NK-92 treated with Interleukin-12 subunit alpha and Interleukin-12 subunit beta, amount 100 ng/mL, for 24 hours (cell line): ENCODE results near the gene RIC3.

ENCODE experiments used
- DNase-seq: peaks from one replicate; lab custom pipeline; 2025; lab: John Stamatoyannopoulos, UW

The RIC3 gene

DNA sequence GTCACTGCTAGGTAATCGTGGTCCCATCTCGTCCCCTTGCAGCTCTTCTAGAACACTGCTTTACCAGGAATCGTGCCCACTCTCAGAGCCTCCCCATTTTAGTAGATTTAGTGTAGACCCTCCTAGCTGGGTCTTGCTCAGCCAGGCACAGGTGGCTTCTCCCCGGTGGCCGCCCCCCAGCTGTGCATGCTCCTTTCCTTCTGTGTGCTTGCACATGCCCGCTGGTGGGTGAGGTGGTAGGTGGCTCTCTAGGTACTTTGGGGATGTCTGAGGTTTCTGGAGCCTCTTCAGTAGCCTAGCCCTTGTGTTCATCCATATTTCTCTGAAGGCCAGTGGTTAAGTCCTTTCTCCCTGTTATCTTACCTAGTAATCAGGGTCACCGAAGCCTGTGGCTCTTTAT is 82.3 kb downstream of the RIC3 start:
- no peak for DNase-seq

DNA sequence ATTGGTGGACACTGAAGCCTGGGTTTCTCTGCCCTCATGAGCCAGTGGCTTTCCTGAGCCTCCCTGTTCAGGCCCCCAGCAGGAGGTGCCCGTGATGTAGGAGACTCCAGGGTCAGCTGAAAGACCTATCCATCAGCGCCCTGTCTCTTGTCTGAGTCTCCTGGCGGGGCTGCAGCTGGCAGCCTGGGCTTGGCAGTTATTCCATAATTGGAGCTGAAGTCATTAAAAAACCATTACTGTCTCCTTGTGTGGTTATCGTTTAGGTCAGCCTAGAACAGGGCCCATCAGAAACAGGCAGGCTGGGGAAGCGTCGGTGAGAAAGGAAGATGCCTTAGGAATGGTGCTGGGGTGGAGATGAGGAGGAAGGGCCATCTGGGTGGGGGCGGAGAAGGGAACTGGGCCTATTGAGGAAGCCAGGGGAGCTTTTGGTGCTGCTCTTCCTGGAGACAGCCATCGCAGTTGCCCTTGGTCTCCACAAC is 82.8 kb downstream of the RIC3 start:
- DNase-seq, result no peak

DNA sequence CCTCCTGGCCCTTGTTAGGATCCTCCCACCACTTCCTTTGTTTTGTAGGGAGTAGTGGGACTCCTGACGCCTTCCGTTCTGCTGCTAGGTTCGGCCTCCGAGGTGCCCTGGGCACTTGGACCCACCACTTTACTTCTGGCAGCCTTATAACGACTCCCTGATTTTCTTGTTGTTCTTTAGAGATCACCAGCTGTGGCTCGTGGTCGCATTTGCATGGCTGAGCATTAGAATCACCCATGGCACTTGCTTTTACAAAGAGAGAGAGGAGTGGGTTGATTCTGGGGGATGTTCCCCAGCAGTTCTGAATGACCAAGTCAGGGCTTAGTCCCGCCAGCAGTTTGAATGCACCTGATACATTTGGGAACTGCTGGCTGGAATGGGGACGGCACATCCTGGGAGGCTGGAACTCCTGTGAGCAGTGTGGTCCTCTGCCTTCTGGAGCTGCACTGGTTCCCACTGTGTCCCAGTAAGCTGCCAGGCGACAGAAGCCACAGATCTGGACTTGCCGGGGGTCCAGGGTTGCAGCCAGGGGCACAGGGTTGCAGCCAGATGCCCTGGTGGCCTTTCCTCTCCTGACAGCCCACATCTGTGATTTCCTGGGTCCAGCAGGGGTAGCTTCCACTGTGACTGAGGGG is 83.7 kb downstream of the RIC3 start:
- no peak for DNase-seq

DNA sequence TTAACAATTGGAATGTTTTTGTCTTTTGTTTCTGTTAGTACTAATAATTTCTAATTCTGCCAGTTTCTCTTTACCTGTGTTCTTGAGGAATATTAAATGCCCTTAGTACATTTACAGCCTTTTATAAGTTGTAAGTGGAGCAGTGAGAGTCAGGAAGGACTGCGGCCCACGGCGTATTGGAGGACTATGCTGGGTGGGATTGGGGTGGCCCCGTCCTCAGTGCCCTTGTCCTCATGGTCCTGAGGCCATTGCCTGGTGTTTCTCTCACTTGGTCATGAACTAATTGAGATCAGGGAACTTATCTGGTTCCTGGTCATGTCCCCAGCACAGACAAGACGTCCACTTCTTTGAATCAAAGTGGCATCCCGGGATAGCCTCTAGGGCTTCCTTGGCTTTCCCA is 84.5 kb downstream of the RIC3 start:
- no peak for DNase-seq

DNA sequence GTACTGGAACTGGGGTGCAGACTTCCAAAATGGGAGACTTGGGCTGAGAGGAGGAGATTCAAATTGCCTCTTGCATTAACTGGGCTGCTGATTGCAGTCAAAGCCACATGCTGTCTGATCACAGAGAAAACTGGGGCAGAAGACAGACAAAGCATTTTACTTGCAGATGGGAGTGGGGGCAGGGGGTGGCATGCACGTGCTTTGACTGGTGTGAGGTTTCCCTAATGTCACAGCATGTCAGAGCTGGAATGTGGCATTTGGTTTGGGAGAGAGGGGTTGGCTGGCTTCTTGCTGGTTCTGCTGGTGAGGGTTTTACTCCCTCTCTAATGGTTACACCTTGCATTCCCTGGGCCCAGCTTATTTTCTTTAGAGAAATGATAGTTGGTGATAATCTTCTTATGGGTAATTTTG is 84.9 kb downstream of the RIC3 start:
- DNase-seq, result no peak

DNA sequence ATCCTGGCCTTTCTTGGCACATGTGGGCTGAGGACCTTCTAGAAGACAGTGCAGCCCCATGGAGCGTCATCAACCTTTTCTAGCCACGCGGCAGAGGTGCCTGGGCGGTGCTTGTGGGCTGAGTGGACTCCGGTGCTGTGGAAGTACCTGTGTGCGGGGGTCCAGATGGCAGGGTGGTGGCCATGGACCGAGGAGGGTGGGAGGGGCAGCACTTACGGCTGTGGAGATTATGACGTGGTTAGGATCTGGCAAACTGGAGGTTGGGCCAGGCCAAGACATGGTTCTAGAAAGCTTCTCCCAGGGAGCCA is 85.8 kb downstream of the RIC3 start:
- DNase-seq, result no peak

DNA sequence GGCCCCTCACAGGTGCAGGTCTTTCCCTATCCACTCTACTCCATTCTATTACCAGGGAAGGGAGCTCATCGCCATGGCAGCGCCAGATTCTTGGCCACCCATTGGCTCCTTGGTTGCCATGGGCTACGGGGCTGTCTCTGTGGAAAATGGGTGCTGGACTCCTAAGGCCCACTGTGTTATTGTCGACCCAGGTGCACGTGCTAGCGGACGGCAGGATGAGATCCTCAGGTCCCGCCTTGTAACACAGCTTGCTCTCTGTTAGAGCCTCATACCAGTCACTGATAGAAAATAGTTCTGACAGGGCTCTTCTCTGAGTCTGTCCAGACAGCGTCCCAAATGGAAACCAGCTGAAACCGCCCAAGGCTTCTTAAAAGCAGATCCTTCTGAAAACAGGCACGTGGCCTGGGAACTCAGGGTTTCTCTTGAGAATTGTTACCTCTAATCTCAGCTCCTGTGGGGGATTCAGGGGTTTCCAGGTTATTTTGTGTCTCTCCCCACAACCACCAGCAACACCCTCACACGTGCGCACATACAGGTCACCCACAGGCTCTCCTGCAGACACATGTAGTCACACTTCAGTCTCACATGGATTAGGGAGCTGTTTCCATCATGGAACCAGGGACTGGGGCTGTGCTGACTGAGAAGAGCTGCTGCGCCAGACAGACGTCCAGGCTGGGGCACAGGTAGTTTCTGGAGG is 86.3 kb downstream of the RIC3 start:
- DNase-seq, result no peak

DNA sequence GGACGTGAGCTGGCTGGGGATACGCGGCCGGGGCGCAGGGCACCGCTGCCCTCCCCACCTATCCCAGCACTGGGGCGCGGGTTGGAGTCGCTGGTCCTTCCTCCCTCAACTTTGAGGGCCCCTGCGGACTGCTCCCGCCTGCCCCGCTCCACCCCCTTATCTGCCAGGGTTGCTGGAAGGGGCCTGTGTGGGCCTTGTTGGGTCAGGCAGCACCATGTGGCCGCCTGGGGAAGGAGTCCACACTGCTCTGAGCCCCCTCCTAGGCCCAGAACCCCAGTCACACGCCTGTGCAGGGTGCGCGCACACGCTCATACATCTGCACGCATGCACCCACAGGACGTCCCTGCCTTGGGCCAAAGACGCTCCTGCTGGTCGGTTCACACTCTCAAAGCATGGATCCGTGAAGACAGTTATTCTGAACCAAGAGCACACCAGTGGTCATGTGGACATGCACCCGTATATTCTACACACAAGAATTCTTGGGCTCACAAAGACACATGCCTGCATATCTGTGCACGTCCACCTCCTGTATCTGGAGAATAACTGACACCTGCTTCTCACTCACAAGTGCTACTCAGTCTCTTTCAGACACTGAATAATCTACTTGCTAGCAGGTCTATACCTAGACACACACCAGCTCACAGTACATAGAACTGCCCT is 87.1 kb downstream of the RIC3 start:
- DNase-seq, result no peak

DNA sequence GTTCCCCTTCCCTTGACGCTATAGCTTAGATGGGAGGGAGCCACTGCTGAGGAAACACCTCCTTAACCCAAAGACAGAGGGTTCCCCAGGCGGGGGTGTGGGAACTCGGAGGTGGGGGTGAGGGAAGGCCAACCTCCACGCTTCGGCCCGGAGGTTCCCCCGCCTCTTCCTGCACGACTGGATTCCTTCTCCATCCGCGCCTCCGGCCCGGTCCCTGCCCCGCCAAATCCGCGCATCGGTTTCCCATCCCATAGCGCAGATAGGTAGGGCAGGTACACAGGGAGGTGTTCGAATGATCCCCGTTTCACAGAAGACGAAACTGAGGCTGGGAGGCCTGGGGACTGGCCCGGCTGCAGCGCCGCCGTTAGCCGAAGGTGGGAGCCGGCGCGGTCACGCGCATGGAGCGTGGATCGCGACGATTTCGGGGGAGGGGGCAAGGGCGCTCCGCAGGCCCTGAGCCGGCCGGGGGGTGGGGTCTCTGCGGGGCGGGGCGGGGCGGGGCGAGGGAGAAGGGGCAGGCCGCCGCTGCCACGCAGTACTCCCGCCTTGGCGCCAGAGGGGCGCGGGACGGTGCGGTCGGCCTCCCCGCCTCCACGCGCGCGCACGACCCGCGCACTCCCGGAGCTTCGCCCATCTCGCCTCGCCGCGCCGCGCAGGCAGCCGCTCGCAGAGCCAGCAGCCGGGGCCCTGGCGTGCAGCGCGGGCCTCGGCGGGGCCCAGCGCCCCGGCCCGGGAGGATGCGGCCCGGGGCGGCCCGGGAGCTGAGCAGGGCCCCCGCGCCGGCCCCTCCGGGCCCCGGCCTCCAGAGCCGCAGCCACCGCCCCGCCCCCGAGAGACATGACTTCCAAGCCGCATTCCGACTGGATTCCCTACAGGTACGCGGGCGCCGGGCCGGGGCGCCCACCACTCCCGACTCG is 87.9 kb downstream of the RIC3 start, which contains the start of gene TUB:
TSS of gene TUB (plus strand) at position 538 of the 917 bp plus-strand sequence. CDS start at position 838, 300 bp downstream.
- no peak for DNase-seq

DNA sequence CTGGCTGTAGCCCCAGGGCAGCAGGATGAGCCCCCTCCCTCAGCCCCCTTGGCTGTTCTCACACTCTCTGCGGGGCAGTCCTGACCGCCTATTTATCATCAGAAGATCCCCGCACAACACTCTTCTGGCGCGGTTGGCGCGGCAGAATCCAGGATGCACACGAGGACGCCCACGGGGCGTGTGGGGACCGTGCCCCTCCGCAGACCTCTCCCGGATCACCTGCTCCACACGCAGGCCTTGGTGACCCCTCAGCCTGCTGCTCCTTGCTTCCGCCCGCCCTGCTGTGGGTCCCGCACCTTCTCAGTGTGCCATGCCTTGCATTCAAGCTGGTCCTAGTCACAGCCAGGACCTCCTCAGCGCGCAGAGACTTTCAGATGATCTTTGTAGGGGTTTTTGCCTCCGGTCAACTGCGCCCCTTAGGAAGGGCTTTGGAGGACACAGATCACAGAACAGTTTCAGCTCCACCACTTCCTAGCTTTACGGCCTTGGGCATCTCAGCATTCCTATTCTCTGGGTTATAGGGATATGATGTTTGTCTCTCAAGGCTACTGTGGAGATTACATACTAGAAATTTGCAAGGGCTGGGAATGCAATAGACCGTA is 88.7 kb downstream of the RIC3 start:
- DNase-seq, result no peak

DNA sequence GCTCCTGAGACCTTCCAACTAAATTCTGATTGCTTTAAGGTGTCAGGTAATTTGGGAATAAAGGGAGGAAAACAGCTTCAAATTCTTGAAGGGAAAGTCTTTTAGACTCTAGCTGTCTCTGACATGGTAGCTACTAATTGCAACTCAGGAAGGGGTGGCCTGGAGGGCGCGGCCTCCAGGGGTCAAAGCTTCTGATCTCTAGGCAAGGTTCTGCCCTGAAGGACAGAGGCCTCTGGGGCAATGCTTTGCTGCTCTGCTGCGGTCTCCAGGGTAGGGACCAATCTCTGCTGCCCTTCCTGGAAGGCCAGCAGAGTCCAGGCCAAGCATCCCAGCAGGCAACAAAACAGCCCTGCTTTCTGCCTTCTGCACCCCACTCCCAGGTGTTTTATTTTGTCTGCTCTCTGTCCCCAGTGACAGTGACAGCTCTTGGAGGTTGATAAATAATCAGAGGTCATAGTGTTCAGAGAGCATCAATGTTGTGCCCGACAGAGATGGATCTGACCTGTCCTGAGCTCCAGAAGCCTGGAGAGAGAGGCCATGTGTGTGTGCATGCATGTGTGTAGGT is 89.6 kb downstream of the RIC3 start:
- no peak for DNase-seq

DNA sequence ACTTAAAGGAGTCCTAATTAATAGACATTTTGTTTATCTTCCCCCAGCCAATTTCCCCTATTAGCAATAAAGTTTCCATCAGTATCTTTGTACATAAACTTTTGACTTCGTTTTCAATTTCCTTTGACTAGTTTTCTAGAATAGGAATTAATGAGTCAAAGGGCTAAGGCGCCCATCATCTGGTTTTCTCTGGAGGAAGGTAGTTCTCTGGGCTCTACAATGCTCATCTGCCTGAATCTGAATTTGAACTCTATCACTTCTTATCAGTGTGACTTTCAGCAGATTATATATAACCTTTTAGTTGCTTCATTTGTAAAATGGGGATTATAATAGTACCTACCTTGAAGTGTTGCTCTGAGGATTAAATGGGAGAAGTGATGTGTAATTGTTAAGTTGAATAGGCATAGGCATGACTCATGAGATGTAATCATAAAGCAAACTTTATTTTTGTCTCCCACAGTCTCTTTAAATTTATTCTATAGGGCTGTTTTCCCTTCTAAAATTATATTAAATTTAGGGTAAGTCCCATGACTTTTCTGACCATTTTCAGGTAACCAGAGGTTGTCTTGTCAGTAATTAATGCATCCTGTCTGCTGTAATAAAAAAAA is 93.6 kb downstream of the RIC3 start:
- DNase-seq, result no peak

DNA sequence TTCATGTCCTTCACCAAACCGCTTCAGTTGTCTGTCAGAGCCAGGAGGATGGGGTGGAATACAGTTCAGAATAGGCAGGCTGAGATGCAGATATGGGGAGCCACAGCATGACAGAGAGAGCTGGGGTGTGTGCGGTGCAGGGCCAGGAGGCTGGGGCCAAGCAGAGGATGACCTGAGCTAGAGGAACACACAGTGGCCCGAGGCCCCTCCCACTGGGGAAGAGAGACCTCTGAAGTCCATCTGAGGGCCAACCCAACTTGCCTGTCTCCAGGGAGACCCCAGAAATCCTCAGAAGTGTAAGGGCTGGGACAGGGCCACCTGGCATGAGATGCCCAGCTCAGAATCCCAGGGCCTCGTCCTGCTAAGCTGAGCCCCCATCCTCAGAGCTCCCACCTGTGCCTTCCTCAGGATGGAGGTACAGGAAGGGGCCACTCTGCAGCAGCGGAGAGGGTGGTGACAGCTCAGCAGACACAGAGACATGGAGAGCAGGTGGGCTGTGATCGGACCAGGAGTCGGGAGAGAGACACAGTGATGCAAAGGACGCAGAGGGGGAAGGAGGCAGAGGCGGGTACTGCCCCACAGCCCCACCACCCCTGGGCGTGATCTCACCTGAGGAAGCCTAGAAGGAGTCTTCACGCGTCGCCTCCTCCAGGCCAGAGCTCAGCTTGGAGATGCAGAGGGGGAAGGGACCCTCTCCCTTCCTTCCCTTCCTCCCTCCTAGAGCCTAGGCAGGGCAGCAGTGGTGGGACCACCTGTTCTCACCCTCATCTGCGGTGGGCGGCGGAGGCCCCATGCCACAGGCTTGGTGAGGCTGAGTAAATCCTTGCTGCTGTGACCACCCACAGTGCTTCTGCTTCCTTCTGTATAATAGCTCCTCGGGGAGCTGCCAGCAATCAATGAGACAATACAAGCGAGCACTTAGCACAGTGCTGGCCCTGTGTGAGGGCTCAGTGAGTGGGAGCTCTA is 96.9 kb downstream of the RIC3 start:
- DNase-seq, result no peak

DNA sequence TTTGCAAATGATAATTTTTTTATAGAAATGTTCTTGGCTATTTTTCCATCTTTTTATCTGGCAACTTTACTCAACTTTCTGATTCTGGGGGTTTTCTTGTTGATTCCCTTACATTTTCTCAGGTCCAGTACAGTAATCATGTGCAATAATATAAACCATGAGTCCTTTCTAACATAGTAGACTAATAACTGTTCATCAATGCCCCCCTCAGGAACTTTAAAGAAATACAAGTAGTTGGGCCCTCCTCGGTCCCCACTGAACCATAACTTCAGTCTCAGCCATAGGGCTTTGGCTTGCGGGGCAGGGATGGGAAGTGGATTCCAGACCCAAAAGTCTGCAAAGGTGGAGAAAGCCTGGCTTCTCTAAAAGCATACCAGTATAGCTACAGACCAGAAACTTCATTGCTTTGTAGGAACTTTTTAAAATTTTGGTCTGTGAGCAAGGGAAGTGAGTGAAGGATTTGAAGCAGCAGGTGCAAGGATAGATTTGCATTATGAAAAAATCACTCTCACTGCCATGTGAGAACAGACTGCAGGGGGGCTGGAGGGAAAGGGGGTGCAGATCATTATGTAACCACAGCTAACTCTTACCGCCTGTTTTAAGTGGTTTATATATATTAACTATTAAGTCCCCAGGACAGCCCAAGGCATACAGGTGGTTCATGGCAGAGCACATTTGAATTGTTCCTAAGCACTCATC is 98.3 kb downstream of the RIC3 start:
- DNase-seq, result no peak

DNA sequence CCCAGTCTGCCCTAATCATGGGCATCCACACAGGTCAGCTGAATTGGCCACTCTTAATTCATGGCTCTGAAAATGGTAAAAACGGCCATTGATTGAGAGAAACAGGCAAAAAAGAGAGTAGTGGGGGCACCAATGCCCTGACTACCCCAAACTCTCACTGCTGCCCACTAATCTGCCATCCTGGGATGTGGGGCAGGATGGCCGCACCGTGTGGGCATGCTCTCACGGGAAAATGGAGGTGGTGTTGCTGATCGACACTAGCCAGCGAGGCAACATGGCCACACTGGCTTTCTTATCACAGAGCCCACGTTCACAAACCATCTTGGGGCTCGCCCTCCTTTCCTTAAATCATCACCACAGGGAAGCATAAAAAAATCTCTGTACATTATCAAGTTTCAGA is 99.1 kb downstream of the RIC3 start:
- DNase-seq, result no peak

DNA sequence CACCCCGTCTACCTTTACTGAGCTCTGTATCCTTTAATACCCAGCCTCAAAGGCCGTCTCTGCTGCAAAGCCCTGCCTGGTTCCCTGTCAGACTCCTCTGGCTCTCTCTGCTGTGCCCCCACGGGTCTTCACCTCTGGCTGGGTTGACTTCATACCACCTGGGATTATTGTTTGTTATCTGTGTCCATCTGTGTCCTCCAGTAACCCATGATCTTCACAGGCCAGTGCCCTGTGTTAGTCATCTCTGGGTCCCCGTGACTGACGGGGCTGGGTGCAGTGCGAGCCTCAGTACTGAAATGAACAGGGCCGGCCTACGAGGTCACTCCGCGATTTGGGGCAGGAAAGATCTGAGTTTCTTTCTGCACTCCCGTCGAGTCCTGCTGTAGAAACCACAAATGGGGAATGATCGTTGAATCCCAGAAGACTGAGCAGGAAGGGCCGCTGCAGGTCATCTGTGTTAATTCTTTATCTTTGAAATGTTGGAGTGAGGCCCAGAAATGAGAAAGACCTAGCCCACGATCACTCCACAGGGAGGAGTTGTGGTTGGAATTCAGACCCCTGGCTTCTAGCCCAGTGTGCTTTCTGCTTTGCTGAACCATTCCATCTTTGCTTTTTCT is 100.1 kb downstream of the RIC3 start:
- DNase-seq, result no peak

DNA sequence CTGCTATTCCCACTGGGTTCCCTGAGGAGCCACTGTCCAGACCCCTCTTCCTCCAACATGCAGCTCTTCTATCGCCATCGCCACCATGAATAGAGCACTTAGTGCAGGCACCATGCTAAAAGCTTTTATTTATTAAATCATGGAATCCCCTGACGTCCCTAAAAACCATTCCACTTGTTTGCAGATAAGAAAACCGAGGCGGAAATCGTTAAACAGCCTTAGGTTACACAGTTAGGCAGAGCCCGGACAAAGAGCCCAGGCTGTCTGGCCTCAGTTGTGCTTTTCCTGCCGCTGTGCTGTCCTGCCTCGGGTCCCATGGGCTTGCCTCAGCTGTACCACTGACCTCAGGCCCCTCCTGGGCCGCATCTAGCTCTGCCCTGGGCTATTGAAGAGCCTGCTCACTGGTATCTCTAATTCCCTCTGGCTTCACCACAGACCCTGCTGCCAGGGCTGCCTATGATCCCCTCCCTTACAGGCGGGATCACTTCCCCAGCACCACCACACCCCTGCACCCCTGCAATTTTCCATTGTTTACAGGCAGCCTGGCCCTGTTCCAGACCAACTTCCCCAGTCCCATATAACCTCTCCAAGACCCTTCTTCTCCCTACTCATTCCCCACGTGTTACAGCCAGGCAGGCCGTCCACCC is 100.8 kb downstream of the RIC3 start:
- no peak for DNase-seq

DNA sequence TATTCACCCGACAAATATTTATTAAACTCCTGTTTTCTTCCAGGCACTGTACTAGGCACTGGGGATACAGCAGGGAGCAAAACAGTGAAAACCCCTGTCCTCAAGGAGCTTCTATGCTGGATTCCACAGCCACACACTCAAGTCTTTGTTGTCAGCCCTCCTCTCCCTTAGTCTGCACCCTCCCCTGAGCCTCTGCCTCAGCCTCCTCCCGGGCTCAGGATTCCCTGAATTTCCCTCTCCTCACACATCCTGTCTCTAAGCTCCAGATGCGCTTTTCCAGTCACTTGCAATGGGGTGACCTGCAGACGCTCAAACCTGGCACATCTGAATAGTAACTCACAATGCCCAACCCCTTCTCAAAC is 101.3 kb downstream of the RIC3 start:
- DNase-seq, result no peak
